ENCODE measurements around the gene SLC28A1.

DNA sequence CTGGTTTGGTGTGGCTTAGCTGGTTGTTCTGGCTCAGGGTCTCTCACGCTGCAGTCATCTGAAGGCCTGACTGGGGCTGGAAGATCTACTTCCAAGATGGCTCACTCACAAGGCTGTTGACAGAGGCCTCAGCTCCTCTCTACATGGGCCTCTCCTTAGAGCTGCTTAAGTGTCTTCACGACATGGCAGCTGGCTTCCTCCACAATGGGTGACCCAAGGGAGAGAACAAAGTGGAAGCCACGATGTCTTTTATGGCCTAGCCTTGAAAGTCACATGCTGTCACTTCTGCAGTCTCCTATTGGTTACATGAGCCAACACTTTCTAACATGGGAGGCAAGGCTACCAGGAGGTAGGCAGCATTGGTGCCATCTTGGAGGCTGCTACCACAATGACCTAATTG lies 83.8 kb downstream of the SLC28A1 start:
- TF ChIP-seq, protein P1, sequence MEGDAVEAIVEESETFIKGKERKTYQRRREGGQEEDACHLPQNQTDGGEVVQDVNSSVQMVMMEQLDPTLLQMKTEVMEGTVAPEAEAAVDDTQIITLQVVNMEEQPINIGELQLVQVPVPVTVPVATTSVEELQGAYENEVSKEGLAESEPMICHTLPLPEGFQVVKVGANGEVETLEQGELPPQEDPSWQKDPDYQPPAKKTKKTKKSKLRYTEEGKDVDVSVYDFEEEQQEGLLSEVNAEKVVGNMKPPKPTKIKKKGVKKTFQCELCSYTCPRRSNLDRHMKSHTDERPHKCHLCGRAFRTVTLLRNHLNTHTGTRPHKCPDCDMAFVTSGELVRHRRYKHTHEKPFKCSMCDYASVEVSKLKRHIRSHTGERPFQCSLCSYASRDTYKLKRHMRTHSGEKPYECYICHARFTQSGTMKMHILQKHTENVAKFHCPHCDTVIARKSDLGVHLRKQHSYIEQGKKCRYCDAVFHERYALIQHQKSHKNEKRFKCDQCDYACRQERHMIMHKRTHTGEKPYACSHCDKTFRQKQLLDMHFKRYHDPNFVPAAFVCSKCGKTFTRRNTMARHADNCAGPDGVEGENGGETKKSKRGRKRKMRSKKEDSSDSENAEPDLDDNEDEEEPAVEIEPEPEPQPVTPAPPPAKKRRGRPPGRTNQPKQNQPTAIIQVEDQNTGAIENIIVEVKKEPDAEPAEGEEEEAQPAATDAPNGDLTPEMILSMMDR (IDR thresholded peaks at IDR 0.05): no peak
- TF ChIP-seq POLR2A (IDR thresholded peaks at IDR 0.05): no peak
- TF ChIP-seq EP300 (IDR thresholded peaks at IDR 0.05): no peak
